ENCODE measurements around the gene NR1D1. TPM values are rescaled to one million over a fixed set of nuclear protein-coding genes. Genes with fewer than 3 reads are reported as not detected.
A peak's percentile ranks its signal among the peaks of the same experiment; 100 is the strongest.

The NR1D1 gene
- total RNA-seq, 4 donors from 2014 or later: 3.4 to 9.9 (median 5.1) TPM

GRCh38 chr17:40123811-40124114, 23.4 kb upstream of the NR1D1 start:
- 0% methylated on average over 2 of the region's 2 CpGs for WGBS, 2 donors
- intact Hi-C loops (cut with DNase I): loop anchor here (5.0 kb wide), 1 partner anchor 44 kb away; no protein-coding TSS in a partner anchor
- H3K27ac ChIP-seq: peak overlapping the region; percentile 87 to 97 (median 97)
- H3K4me3 ChIP-seq (replicated peaks in 1 of 3): peak overlapping the region; percentile 45 to 99 (median 86)
- peaks cover 9 to 21% of the 10 kb centered on the region in 2 donors for H3K36me3 ChIP-seq
- no peaks in the 10 kb centered on the region for H3K27me3 ChIP-seq
- no peak for DNase-seq
- no peaks in the 10 kb centered on the region for H3K9me3 ChIP-seq
- peaks cover 14 to 15% of the 10 kb centered on the region in 2 donors for H3K4me1 ChIP-seq
- TF ChIP-seq POLR2A (IDR thresholded peaks at IDR 0.05): no peak
- TF ChIP-seq CTCF (IDR thresholded peaks at IDR 0.05): no peak

- intact Hi-C loops (cut with DNase I): loop anchor here (5.0 kb wide), 1 partner anchor 44 kb away; no protein-coding TSS in a partner anchor
- Histone ChIP-seq H3K9me3 (no peaks in the 10 kb centered on the region), H3K36me3 (peaks cover 9 to 16% of the 10 kb centered on the region in 2 donors), H3K4me3 (replicated peaks in 1 of 3) (peak overlapping the region; percentile 45 to 99 (median 86)), H3K27ac (peak overlapping the region; percentile 87 to 97 (median 97)), H3K4me1 (peaks cover 14 to 15% of the 10 kb centered on the region in 2 donors), H3K27me3 (no peaks in the 10 kb centered on the region)
- peak; percentile 39 to 45 for DNase-seq
- 0 to 1% methylated on average over 19 to 41 of the region's 43 CpGs for WGBS, 2 donors
- TF ChIP-seq POLR2A (IDR thresholded peaks at IDR 0.05) (no peak), CTCF (IDR thresholded peaks at IDR 0.05) (no peak)
Observed at GRCh38 chr17:40122999-40123810, 22.8 kb upstream of the NR1D1 start.

- no peaks in the 10 kb centered on the region for H3K27me3 ChIP-seq
- DNase-seq: peak; percentile 56 to 57
- intact Hi-C loops (cut with DNase I): loop anchor here (5.0 kb wide), 1 partner anchor 45 kb away; no protein-coding TSS in a partner anchor
- H3K9me3 ChIP-seq: no peaks in the 10 kb centered on the region
- H3K4me3 ChIP-seq (replicated peaks in 1 of 3): peak overlapping the region; percentile 75 to 99 (median 86)
- H3K27ac ChIP-seq: peak overlapping the region; percentile 87 to 97 (median 97)
- peaks cover 14 to 15% of the 10 kb centered on the region in 2 donors for H3K4me1 ChIP-seq
- H3K36me3 ChIP-seq: peaks cover 9 to 10% of the 10 kb centered on the region in 2 donors
- 20% methylated on average over 1 of the region's 97 CpGs; no CpG with 5 or more reads in 1 of the 2 donors for WGBS, 2 donors
- no peak for TF ChIP-seq POLR2A (IDR thresholded peaks at IDR 0.05)
- TF ChIP-seq CTCF (IDR thresholded peaks at IDR 0.05): peak in 2 of 6 experiments; percentile 7 to 22
Observed at GRCh38 chr17:40122136-40122998, 22.0 kb upstream of the NR1D1 start.

- Histone ChIP-seq H3K36me3 (peaks cover 0 to 2% of the 10 kb centered on the region in 2 donors), H3K27ac (peak within 1 kb of the TSS; percentile 87 to 97 (median 97)), H3K4me1 (peaks cover 14 to 15% of the 10 kb centered on the region in 2 donors), H3K9me3 (no peaks in the 10 kb centered on the region), H3K27me3 (no peaks in the 10 kb centered on the region), H3K4me3 (replicated peaks in 1 of 3) (peak within 1 kb of the TSS; percentile 75 to 99 (median 86))
- TF ChIP-seq CTCF (IDR thresholded peaks at IDR 0.05) (no peak), POLR2A (IDR thresholded peaks at IDR 0.05) (peak; percentile 36 to 70)
- peak; percentile 87 to 88 for DNase-seq
- 1% methylated on average over 44 to 49 of the region's 82 CpGs for WGBS, 2 donors
- intact Hi-C loops (cut with DNase I): loop anchor here (5.0 kb wide), 1 partner anchor 46 kb away; no protein-coding TSS in a partner anchor
Observed at GRCh38 chr17:40121181-40122135, 21.1 kb upstream of the NR1D1 start, which contains the start of gene MSL1. Gene MSL1, plus strand, starts transcription at chr17:40121971. Its CDS starts 642 bp downstream, at chr17:40122613.
